H1 (cell line): ENCODE results near the gene PPM1N. TPM values are rescaled to one million over a fixed set of nuclear protein-coding genes. Genes with fewer than 3 reads are reported as not detected.

Experiments used
- ASH2L ChIP-seq: fragments of 200-600, 300-600 bp; sonication (generic); IDR thresholded peaks from one replicate; pipeline ENCODE4 v1.7.1; 2017; ENCODE audit warnings: low read length
- EP300 ChIP-seq, 2 experiments: IDR thresholded peaks; 1 replicate in 1 of 2; 2 replicates in 1 of 2; pipeline ENCODE4 v1.6.1; 2011 to 2012; ENCODE audit warnings: low read depth in 2 of 2, low read length in 2 of 2, mild to moderate bottlenecking in 2 of 2, borderline replicate concordance in 1 of 2, inconsistent platforms in 1 of 2, moderate library complexity in 1 of 2
- SP2 ChIP-seq: IDR thresholded peaks from 2 replicates; pipeline ENCODE4 v1.6.1; 2012; ENCODE audit warnings: mild to moderate bottlenecking, low read length, inconsistent platforms
- polyA plus RNA-seq, 7 experiments: library from polyadenylated mRNA; depleted of rRNA in 3 of 7; stranded (reverse) in 5 of 7; unstranded in 2 of 7; fragments of >200 nt in 5 of 7; fragments of 200-250 nt in 2 of 7; gene quantifications; 1 replicate in 5 of 7; 2 replicates in 1 of 7; 4 replicates in 1 of 7; pipeline versions ENCODE4 v1.2.1 to v1.2.3, GENCODE V29; 2011 to 2013; ENCODE audit warnings: missing spikeins in 2 of 7, mixed read lengths in 2 of 7
- total RNA-seq: library from RNA; stranded (reverse); fragmentation: NEBNext Ultra II Directional; extraction: Animal tissue kit (Norgen Biotek cat#: 25700); gene quantifications from 2 replicates; pipeline ENCODE4 v1.2.1, GENCODE V29; 2021

The PPM1N gene
- total and polyA plus RNA-seq, 2 of the 8 experiments (the other 6 are each of a cell fraction or from before 2014, with no cell fraction given) = 12.2 to 14.4 TPM

- TF ChIP-seq EP300 (IDR thresholded peaks at IDR 0.05; ENCODE audit: borderline replicate concordance in 1 of 2, low read depth in 2 of 2, low read length in 2 of 2) = peak in 1 of 2 experiments; percentile 80; a peak in 2 of 3 replicates
- no peak; the same call in 1 of the 2 replicates for TF ChIP-seq SP2
- no peak for TF ChIP-seq ASH2L
These were observed 27.9 kb downstream of the PPM1N start (continued) for GRCh38 chr19:45526143-45526542.
